H1 (cell line): ENCODE data around the gene SNX20.

ENCODE experiments used
- ATF2 ChIP-seq: IDR thresholded peaks from 2 replicates; pipeline ENCODE4 v1.6.1; 2012; ENCODE audit warnings: low read length, inconsistent platforms
- CBX8 ChIP-seq: fragments of 300-800, 300-1000 bp; sonication (generic); IDR thresholded peaks from 2 replicates; pipeline ENCODE4 v1.7.1; 2016; ENCODE audit warnings: low read depth, low read length, borderline replicate concordance
- CHD2 ChIP-seq: IDR thresholded peaks from 2 replicates; pipeline ENCODE4 v1.6.1; 2012; ENCODE audit warnings: low read length, improper control_type of control experiment
- CTCF ChIP-seq, 3 experiments: IDR thresholded peaks; 1 replicate in 2 of 3; 2 replicates in 1 of 3; pipeline versions ENCODE4 v1.5.1 to v1.6.1; 2011; ENCODE audit warnings: low read length in 3 of 3, mild to moderate bottlenecking in 3 of 3, inconsistent platforms in 2 of 3, low read depth in 1 of 3, moderate library complexity in 1 of 3; ENCODE audit not compliant: insufficient read depth in 1 of 3; ENCODE audit errors: control extremely low read depth in 1 of 3
- EP300 ChIP-seq, 2 experiments: IDR thresholded peaks; 1 replicate in 1 of 2; 2 replicates in 1 of 2; pipeline ENCODE4 v1.6.1; 2011 to 2012; ENCODE audit warnings: low read depth in 2 of 2, low read length in 2 of 2, mild to moderate bottlenecking in 2 of 2, borderline replicate concordance in 1 of 2, inconsistent platforms in 1 of 2, moderate library complexity in 1 of 2
- EZH2 ChIP-seq: fragments of 200-600 bp; sonication (generic); IDR thresholded peaks from 2 replicates; pipeline ENCODE4 v1.7.1; 2012; ENCODE audit warnings: low read depth, mild to moderate bottlenecking, moderate library complexity, low read length, inconsistent platforms; ENCODE audit not compliant: severe bottlenecking
- GTF2F1 ChIP-seq: IDR thresholded peaks from 2 replicates; pipeline ENCODE4 v1.6.1; 2012; ENCODE audit warnings: low read depth, low read length, improper control_type of control experiment, borderline replicate concordance
- HDAC6 ChIP-seq: IDR thresholded peaks from one replicate; pipeline ENCODE4 v1.7.1; 2012; ENCODE audit warnings: low read depth, mild to moderate bottlenecking, inconsistent platforms, low read length, moderate library complexity
- MAFK ChIP-seq: IDR thresholded peaks from 2 replicates; pipeline ENCODE4 v1.6.1; 2012; ENCODE audit warnings: low read depth, mild to moderate bottlenecking, improper control_type of control experiment, low read length
- POLR2A ChIP-seq, 2 experiments: IDR thresholded peaks; 1 replicate in 1 of 2; 2 replicates in 1 of 2; pipeline ENCODE4 v1.6.1; 2011; ENCODE audit warnings: low read depth in 2 of 2, low read length in 2 of 2, mild to moderate bottlenecking in 2 of 2; ENCODE audit errors: control extremely low read depth in 1 of 2
- POLR2AphosphoS5 ChIP-seq: IDR thresholded peaks from 2 replicates; pipeline ENCODE4 v1.6.1; 2011; ENCODE audit warnings: low read depth, low read length
- SRF ChIP-seq: IDR thresholded peaks from 2 replicates; pipeline ENCODE4 v1.6.1; 2011; ENCODE audit warnings: mild to moderate bottlenecking, low read depth, low read length, moderate library complexity
- TAF1 ChIP-seq: IDR thresholded peaks from 2 replicates; pipeline ENCODE4 v1.6.1; 2011; ENCODE audit warnings: mild to moderate bottlenecking, low read depth, low read length
- YY1 ChIP-seq: IDR thresholded peaks from 2 replicates; pipeline ENCODE4 v1.6.1; 2011; ENCODE audit warnings: low read depth, mild to moderate bottlenecking, low read length

- TF ChIP-seq CTCF (IDR thresholded peaks at IDR 0.05; ENCODE audit: control extremely low read depth in 1 of 3, insufficient read depth in 1 of 3, low read depth in 1 of 3, low read length in 3 of 3) (no peak), POLR2AphosphoS5 (no peak), SRF (no peak), EZH2 (no peak), CBX8 (no peak), POLR2A (IDR thresholded peaks at IDR 0.05; ENCODE audit: control extremely low read depth in 1 of 2, low read depth in 2 of 2, low read length in 2 of 2) (no peak), MAFK (no peak), HDAC6 (no peak), CHD2 (no peak), GTF2F1 (no peak), ATF2 (no peak), YY1 (no peak), TAF1 (no peak), EP300 (IDR thresholded peaks at IDR 0.05; ENCODE audit: borderline replicate concordance in 1 of 2, low read depth in 2 of 2, low read length in 2 of 2) (no peak)
Observed at GRCh38 chr16:50626868-50627267, 54.2 kb downstream of the SNX20 start.
